ENCODE results near the gene MED15. TPM values are rescaled to one million over a fixed set of nuclear protein-coding genes. Genes with fewer than 3 reads are reported as not detected.

MED15 gene
- total and polyA plus RNA-seq, 10 of the 15 experiments (the other 5 are each of a cell fraction or from before 2014, with no cell fraction given), result 1.4 to 75.2 (median 26.9) TPM

DNA sequence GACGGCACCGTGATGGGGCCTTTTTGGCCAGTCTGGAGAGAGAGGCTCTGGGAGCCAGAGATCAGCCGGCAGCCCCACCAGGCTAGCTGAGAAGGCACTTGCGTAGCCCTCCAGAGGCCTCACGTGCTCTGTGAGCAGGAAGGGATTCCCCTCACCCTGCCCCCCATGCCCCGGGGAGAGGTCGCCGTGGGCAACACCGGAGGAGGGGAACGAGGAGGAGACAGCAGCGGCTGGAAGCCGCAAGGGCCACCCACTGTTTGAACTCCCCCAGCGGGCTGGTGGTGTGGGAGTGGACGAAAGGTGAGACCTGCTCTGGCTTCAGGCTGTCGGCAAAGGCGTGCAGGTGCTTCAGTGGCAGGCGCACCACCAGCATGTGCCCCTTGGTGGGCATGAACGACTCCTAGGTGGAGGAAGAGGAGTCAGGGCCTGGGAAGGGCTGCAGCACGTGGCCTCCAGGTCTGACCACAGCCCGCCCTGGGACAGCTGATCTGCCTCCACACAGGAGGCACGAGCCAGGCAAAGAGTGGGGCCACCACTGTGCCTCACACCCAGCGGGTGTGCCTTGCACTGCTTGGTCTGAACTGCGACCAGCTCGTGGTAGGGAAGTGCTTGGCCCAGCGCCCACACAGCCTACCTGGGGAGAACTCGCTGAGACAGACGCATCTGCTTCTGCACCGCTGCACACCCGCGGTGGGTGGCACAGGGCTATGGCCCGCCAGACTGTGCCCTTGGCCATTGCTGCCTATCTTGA lies 99.9 kb downstream of the MED15 start:
- Histone ChIP-seq H3K27me3 (replicated peaks in 1 of 2; ENCODE audit: control insufficient read depth in 2 of 2, insufficient read depth in 2 of 2, low read length in 1 of 2) (no peaks in the 10 kb centered on the region), H3K4me1 (ENCODE audit: control insufficient read depth, insufficient read depth, low read length) (peaks cover 18% of the 10 kb centered on the region), H3K9me3 (replicated peaks; ENCODE audit: control insufficient read depth, insufficient read depth, low read length) (no peaks in the 10 kb centered on the region), H4K20me1 (ENCODE audit: control insufficient read depth, insufficient read depth) (no peaks in the 10 kb centered on the region), H3K36me3 (ENCODE audit: control insufficient read depth in 2 of 2, insufficient read depth in 2 of 2, low read length in 1 of 2) (no peaks in the 10 kb centered on the region), H3K4me3 (no peak overlapping the region), H3K79me2 (ENCODE audit: control insufficient read depth, insufficient read depth, low read length) (no peaks in the 10 kb centered on the region), H3K4me2 (ENCODE audit: control insufficient read depth, insufficient read depth) (no peak overlapping the region), H3K9ac (ENCODE audit: control insufficient read depth, insufficient read depth, low read length) (no peak overlapping the region), H3K27ac (ENCODE audit: control insufficient read depth, insufficient read depth) (no peak overlapping the region), H2AFZ (ENCODE audit: control insufficient read depth, low read depth, low read length) (no peak overlapping the region)
- POLR2A ChIA-PET, result no interaction called here
- SMC1A ChIA-PET (ENCODE audit: uncharacterized antibody, unreplicated experiment), result interaction anchor here (1.0 to 2.0 kb wide), 6 partner anchors 9 to 93 kb away, joined by 3 to 6 read pairs (median 4); no protein-coding TSS in a partner anchor
- RAD21 ChIA-PET (ENCODE audit: unreplicated experiment), result interaction anchor here (1.7 kb wide), 1 partner anchor 16 kb away, joined by 10 read pairs; no protein-coding TSS in a partner anchor
- DNase-seq (ENCODE audit: low read depth, low spot score) (no peak), ATAC-seq (no peak), FAIRE-seq (peak; percentile 59)
- BruUV-seq (replicated peaks), result no TSS peak
- CTCF ChIA-PET, result interaction anchor here (0.7 to 1.7 kb wide), 8 partner anchors 16 to 176 kb away, joined by 3 to 10 read pairs (median 4); no protein-coding TSS in a partner anchor
- intact Hi-C loops (cut with micrococcal nuclease; ENCODE audit: unreplicated experiment) (loop anchor here (5.0 kb wide), 1 partner anchor 135 kb away; no protein-coding TSS in a partner anchor), in situ Hi-C loops (cut with MboI) (loop anchor here (5.0 kb wide), 1 partner anchor 80 kb away; no protein-coding TSS in a partner anchor)
- TF ChIP-seq MTA2 (IDR thresholded peaks at IDR 0.05; ENCODE audit: low read depth) (no peak), RCOR1 (conservative IDR thresholded peaks at IDR 0.05; ENCODE audit: low read depth, low read length) (no peak), PAX5 (IDR thresholded peaks at IDR 0.05; ENCODE audit: borderline replicate concordance, low read depth, low read length) (no peak), USF2 (IDR thresholded peaks at IDR 0.05; ENCODE audit: borderline replicate concordance, low read depth, low read length) (no peak), TAF1 (IDR thresholded peaks at IDR 0.05; ENCODE audit: borderline replicate concordance, low read depth, low read length) (no peak), SMAD5 (IDR thresholded peaks at IDR 0.05; ENCODE audit: low read depth) (no peak), ELK1 (IDR thresholded peaks at IDR 0.05; ENCODE audit: low read depth, low read length) (no peak), SMARCA5 (IDR thresholded peaks at IDR 0.05) (no peak), ZNF384 (IDR thresholded peaks at IDR 0.05; ENCODE audit: borderline replicate concordance, low read depth, low read length) (no peak), SRF (IDR thresholded peaks at IDR 0.05; ENCODE audit: low read depth in 2 of 2, low read length in 2 of 2) (no peak), MEF2A (IDR thresholded peaks at IDR 0.05; ENCODE audit: insufficient read depth, low read depth, low read length) (no peak), ZNF274 (IDR thresholded peaks at IDR 0.05; ENCODE audit: insufficient read depth, insufficient read length) (no peak)
- TF ChIP-seq, protein P1, sequence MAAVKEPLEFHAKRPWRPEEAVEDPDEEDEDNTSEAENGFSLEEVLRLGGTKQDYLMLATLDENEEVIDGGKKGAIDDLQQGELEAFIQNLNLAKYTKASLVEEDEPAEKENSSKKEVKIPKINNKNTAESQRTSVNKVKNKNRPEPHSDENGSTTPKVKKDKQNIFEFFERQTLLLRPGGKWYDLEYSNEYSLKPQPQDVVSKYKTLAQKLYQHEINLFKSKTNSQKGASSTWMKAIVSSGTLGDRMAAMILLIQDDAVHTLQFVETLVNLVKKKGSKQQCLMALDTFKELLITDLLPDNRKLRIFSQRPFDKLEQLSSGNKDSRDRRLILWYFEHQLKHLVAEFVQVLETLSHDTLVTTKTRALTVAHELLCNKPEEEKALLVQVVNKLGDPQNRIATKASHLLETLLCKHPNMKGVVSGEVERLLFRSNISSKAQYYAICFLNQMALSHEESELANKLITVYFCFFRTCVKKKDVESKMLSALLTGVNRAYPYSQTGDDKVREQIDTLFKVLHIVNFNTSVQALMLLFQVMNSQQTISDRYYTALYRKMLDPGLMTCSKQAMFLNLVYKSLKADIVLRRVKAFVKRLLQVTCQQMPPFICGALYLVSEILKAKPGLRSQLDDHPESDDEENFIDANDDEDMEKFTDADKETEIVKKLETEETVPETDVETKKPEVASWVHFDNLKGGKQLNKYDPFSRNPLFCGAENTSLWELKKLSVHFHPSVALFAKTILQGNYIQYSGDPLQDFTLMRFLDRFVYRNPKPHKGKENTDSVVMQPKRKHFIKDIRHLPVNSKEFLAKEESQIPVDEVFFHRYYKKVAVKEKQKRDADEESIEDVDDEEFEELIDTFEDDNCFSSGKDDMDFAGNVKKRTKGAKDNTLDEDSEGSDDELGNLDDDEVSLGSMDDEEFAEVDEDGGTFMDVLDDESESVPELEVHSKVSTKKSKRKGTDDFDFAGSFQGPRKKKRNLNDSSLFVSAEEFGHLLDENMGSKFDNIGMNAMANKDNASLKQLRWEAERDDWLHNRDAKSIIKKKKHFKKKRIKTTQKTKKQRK (IDR thresholded peaks at IDR 0.05; ENCODE audit: low read depth, low read length), result no peak
- TF ChIP-seq, protein P2, sequence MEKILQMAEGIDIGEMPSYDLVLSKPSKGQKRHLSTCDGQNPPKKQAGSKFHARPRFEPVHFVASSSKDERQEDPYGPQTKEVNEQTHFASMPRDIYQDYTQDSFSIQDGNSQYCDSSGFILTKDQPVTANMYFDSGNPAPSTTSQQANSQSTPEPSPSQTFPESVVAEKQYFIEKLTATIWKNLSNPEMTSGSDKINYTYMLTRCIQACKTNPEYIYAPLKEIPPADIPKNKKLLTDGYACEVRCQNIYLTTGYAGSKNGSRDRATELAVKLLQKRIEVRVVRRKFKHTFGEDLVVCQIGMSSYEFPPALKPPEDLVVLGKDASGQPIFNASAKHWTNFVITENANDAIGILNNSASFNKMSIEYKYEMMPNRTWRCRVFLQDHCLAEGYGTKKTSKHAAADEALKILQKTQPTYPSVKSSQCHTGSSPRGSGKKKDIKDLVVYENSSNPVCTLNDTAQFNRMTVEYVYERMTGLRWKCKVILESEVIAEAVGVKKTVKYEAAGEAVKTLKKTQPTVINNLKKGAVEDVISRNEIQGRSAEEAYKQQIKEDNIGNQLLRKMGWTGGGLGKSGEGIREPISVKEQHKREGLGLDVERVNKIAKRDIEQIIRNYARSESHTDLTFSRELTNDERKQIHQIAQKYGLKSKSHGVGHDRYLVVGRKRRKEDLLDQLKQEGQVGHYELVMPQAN (conservative IDR thresholded peaks at IDR 0.05), result no peak
- TF ChIP-seq, protein P3, sequence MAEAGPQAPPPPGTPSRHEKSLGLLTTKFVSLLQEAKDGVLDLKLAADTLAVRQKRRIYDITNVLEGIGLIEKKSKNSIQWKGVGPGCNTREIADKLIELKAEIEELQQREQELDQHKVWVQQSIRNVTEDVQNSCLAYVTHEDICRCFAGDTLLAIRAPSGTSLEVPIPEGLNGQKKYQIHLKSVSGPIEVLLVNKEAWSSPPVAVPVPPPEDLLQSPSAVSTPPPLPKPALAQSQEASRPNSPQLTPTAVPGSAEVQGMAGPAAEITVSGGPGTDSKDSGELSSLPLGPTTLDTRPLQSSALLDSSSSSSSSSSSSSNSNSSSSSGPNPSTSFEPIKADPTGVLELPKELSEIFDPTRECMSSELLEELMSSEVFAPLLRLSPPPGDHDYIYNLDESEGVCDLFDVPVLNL (IDR thresholded peaks at IDR 0.05; ENCODE audit: low read depth, low read length), result no peak
- 7% methylated on average over 31 of the region's 31 CpGs for WGBS (ENCODE audit: insufficient coverage, insufficient replicate concordance, low lambda C conversion rate, missing lambda C conversion rate)

Measured in GM12878 (cell line).